DOHH2 (cell line): Measurements from ENCODE around the gene SPATA18.

ENCODE experiments used
- H3F3A ChIP-seq: fragments of 200-600 bp; sonication (generic), shearing (Covaris generic); 2 replicates; pipeline ENCODE4 v1.6.0; 2016; ENCODE audit warnings: antibody characterized with exemption, mild to moderate bottlenecking; ENCODE audit not compliant: control insufficient read depth, insufficient read depth
- H3K27ac ChIP-seq: fragments of 200-600 bp; sonication (generic); 2 replicates; pipeline ENCODE4 v1.5.1; 2014; ENCODE audit warnings: low read depth, mild to moderate bottlenecking, low read length, moderate library complexity
- H3K27me3 ChIP-seq: fragments of 200-600 bp; sonication (generic); 2 replicates; pipeline ENCODE4 v1.6.1; 2014; ENCODE audit warnings: mild to moderate bottlenecking, low read length, mixed read lengths; ENCODE audit not compliant: control insufficient read depth
- H3K36me3 ChIP-seq: fragments of 200-600 bp; sonication (generic); 2 replicates; pipeline ENCODE4 v1.6.1; 2014; ENCODE audit warnings: mild to moderate bottlenecking, low read length, moderate library complexity, mixed read lengths; ENCODE audit not compliant: control insufficient read depth
- H3K4me1 ChIP-seq: fragments of 200-600 bp; sonication (generic); 2 replicates; pipeline ENCODE4 v1.6.1; 2014; ENCODE audit warnings: mild to moderate bottlenecking, low read length, mixed read lengths; ENCODE audit not compliant: control insufficient read depth
- H3K4me2 ChIP-seq: fragments of 200-600 bp; sonication (generic); 2 replicates; pipeline ENCODE4 v1.6.0; 2014; ENCODE audit warnings: mild to moderate bottlenecking, low read length, moderate library complexity
- H3K4me3 ChIP-seq: fragments of 200-600 bp; sonication (generic); 2 replicates; pipeline ENCODE4 v1.5.1; 2014; ENCODE audit warnings: mild to moderate bottlenecking, low read length, mixed read lengths
- H3K79me2 ChIP-seq: fragments of 200-600 bp; sonication (generic); 2 replicates; pipeline ENCODE4 v1.6.1; 2014; ENCODE audit warnings: mild to moderate bottlenecking, low read length, mixed read lengths; ENCODE audit not compliant: control insufficient read depth
- H3K9me2 ChIP-seq: fragments of 200-600 bp; sonication (generic); replicated peaks from 2 replicates; pipeline ENCODE4 v1.6.1; 2014; ENCODE audit warnings: mild to moderate bottlenecking, low read length, mixed read lengths; ENCODE audit not compliant: control insufficient read depth
- H3K9me3 ChIP-seq: fragments of 200-600 bp; sonication (generic); 2 replicates; pipeline ENCODE4 v1.6.1; 2014; ENCODE audit warnings: antibody characterized with exemption, low read length, mixed read lengths; ENCODE audit not compliant: control insufficient read depth, insufficient read depth
- H4K20me1 ChIP-seq: fragments of 200-600 bp; sonication (generic); 2 replicates; pipeline ENCODE4 v1.6.0; 2014; ENCODE audit warnings: low read depth, mild to moderate bottlenecking, antibody characterized with exemption, low read length, moderate library complexity; ENCODE audit not compliant: control insufficient read depth, insufficient read depth
- EZH2phosphoT487 ChIP-seq: fragments of 200-600 bp; sonication (generic); IDR thresholded peaks from 2 replicates; pipeline ENCODE4 v1.6.1; 2017; ENCODE audit warnings: borderline replicate concordance, mild to moderate bottlenecking, antibody characterized with exemption, low read length, moderate library complexity, mixed read lengths
- TF ChIP-seq, protein P1 (sequence below): fragments of 200-600 bp; sonication (generic); IDR thresholded peaks from one replicate; pipeline ENCODE4 v1.5.1; 2014; ENCODE audit warnings: antibody characterized with exemption, mild to moderate bottlenecking, low read depth, low read length; ENCODE audit not compliant: poor library complexity, severe bottlenecking

The SPATA18 gene

DNA sequence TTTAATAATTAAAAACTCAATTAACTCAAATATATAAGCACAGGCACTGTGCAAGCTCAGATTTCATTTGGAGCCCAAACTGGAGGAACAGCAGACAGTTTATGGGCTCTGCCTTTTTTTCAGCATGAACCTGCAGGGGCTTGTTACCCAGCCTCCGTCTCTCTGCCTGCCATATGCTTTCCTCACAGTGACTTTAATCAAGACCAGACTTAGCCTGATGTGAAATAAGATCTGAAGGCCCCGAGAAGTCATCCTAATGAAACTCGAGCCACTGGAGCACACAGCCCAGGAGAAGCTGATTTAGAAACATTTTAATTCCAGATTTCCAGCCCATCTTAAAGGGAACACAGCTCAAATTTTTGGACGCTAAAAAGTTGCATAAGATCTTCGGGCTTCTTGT is 55.6 kb downstream of the SPATA18 start:
- no peaks in the 10 kb centered on the region for H3K27me3 ChIP-seq
- H3F3A ChIP-seq = no peaks in the 10 kb centered on the region
- no peaks in the 10 kb centered on the region for H3K9me3 ChIP-seq
- no peak overlapping the region for H3K27ac ChIP-seq
- H3K36me3 ChIP-seq = no peaks in the 10 kb centered on the region
- H3K79me2 ChIP-seq = no peaks in the 10 kb centered on the region
- no peak overlapping the region for H3K4me3 ChIP-seq
- H3K9me2 ChIP-seq = no peaks in the 10 kb centered on the region
- H3K4me1 ChIP-seq = peaks cover 12% of the 10 kb centered on the region
- H3K4me2 ChIP-seq = no peak overlapping the region
- TF ChIP-seq EZH2phosphoT487 = no peak
- TF ChIP-seq, protein P1, sequence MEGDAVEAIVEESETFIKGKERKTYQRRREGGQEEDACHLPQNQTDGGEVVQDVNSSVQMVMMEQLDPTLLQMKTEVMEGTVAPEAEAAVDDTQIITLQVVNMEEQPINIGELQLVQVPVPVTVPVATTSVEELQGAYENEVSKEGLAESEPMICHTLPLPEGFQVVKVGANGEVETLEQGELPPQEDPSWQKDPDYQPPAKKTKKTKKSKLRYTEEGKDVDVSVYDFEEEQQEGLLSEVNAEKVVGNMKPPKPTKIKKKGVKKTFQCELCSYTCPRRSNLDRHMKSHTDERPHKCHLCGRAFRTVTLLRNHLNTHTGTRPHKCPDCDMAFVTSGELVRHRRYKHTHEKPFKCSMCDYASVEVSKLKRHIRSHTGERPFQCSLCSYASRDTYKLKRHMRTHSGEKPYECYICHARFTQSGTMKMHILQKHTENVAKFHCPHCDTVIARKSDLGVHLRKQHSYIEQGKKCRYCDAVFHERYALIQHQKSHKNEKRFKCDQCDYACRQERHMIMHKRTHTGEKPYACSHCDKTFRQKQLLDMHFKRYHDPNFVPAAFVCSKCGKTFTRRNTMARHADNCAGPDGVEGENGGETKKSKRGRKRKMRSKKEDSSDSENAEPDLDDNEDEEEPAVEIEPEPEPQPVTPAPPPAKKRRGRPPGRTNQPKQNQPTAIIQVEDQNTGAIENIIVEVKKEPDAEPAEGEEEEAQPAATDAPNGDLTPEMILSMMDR = no peak
- no peaks in the 10 kb centered on the region for H4K20me1 ChIP-seq

DNA sequence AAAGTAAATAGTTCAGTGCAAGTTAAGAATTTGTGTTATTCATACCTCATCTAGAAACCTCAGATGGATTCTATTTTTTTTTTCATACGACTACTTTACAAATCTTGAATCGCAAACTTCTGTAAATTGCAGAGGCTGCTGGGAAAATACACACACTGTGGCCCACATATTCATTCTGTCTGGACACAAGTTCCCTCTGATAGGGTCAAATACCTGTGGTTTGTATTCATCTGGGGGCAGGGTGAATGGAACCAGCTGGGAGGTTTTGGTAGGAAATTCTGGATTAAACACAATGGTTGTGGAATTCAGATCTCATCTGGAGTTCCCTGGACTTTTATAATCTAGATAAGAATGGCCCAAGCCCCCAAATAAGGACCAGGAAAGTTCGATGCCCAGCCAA is 56.2 kb downstream of the SPATA18 start:
- no peaks in the 10 kb centered on the region for H4K20me1 ChIP-seq
- no peaks in the 10 kb centered on the region for H3K27me3 ChIP-seq
- no peaks in the 10 kb centered on the region for H3K79me2 ChIP-seq
- no peaks in the 10 kb centered on the region for H3F3A ChIP-seq
- H3K9me2 ChIP-seq = no peaks in the 10 kb centered on the region
- TF ChIP-seq, protein P1 = no peak
- TF ChIP-seq EZH2phosphoT487 = no peak
- no peak overlapping the region for H3K4me3 ChIP-seq
- peaks cover 12% of the 10 kb centered on the region for H3K4me1 ChIP-seq
- H3K36me3 ChIP-seq = no peaks in the 10 kb centered on the region
- no peak overlapping the region for H3K4me2 ChIP-seq
- no peak overlapping the region for H3K27ac ChIP-seq
- H3K9me3 ChIP-seq = no peaks in the 10 kb centered on the region

DNA sequence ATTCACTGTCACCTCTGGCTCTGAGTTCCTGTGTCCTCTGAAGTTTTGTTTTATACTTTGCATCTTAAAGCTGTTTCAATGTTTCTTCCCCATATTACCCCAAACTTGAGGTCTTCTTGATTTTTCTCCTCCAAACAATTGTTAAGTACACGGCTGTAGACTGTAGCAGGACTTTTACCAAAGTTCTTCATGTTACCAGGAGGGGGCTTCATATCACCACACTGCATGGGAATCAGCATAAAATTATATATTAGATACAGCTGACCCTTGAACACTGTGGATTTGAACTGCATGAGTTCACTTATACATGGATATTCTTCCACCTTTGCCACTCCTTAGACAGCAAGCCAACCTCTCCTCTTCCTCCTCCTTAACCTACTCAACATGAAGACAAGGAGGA is 56.6 kb downstream of the SPATA18 start:
- Histone ChIP-seq H3K36me3 (no peaks in the 10 kb centered on the region), H3F3A (no peaks in the 10 kb centered on the region), H3K79me2 (no peaks in the 10 kb centered on the region), H3K4me2 (no peak overlapping the region), H3K9me3 (no peaks in the 10 kb centered on the region), H3K4me1 (peaks cover 9% of the 10 kb centered on the region), H3K9me2 (no peaks in the 10 kb centered on the region), H3K27me3 (no peaks in the 10 kb centered on the region), H4K20me1 (no peaks in the 10 kb centered on the region), H3K4me3 (no peak overlapping the region), H3K27ac (no peak overlapping the region)
- TF ChIP-seq EZH2phosphoT487 = no peak
- TF ChIP-seq, protein P1 = peak; percentile 15

DNA sequence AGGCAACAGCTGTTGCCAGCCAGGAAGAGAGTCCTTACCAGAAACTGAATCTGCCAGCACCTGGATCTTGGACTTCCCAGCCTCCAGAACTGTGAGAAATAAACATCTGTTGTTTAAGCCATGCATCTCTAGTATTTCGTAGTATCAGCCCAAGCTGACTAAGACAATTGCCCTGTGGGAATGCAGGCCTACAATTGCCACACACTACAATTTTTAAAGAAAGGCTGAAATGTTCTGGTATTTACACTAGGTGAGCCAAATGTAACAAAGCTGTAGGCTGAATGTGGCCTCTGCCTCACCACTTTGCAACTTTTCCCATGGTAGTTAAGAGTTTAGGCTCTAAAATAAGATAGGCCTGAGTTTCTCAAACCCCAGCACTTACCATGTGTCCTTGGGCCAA is 59.1 kb downstream of the SPATA18 start:
- no peak for TF ChIP-seq EZH2phosphoT487
- TF ChIP-seq, protein P1 = no peak
- H3K9me3 ChIP-seq = no peaks in the 10 kb centered on the region
- H3K79me2 ChIP-seq = no peaks in the 10 kb centered on the region
- peaks cover 8% of the 10 kb centered on the region for H3K4me1 ChIP-seq
- no peak overlapping the region for H3K4me2 ChIP-seq
- no peaks in the 10 kb centered on the region for H3K27me3 ChIP-seq
- no peaks in the 10 kb centered on the region for H3F3A ChIP-seq
- H3K27ac ChIP-seq = no peak overlapping the region
- no peaks in the 10 kb centered on the region for H4K20me1 ChIP-seq
- H3K9me2 ChIP-seq = no peaks in the 10 kb centered on the region
- no peaks in the 10 kb centered on the region for H3K36me3 ChIP-seq
- H3K4me3 ChIP-seq = no peak overlapping the region
